GM15510 (cell line): Measurements from ENCODE around the gene TMCC2.

Source experiments
- POLR2A ChIP-seq: IDR thresholded peaks from 3 replicates; pipeline ENCODE4 v1.6.1; 2011; ENCODE audit warnings: borderline replicate concordance; ENCODE audit not compliant: insufficient read length; ENCODE audit errors: extremely low read depth

Gene TMCC2

DNA sequence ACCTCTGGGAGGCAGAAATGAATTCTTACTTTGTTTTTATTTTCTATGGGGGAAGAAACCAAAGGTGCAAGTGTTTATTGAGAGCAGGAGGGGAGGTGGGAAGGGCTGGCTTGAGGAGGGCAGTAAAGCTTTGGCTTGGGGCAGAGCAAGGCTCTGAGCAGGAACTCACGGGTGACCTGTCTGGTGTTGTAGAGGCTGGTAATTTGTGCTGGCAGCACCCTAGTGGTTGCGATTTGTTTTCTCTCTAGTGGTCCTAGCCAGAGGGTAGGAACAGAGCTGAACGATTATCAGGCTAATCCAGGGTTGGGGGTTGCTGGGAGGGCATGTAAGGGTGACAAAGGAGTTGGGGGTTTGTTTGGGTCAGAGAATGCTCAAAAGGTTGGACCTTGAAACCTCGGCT lies 16.6 kb downstream of the TMCC2 start:
- no peak for TF ChIP-seq POLR2A

GRCh38 chr1:205245096-205245495 lies 17.4 kb downstream of the TMCC2 start:
- TF ChIP-seq POLR2A: no peak

GRCh38 chr1:205246351-205247119 lies 18.8 kb downstream of the TMCC2 start:
- TF ChIP-seq POLR2A: no peak

- TF ChIP-seq POLR2A: no peak
Observed at GRCh38 chr1:205247130-205247921, 19.6 kb downstream of the TMCC2 start.

DNA sequence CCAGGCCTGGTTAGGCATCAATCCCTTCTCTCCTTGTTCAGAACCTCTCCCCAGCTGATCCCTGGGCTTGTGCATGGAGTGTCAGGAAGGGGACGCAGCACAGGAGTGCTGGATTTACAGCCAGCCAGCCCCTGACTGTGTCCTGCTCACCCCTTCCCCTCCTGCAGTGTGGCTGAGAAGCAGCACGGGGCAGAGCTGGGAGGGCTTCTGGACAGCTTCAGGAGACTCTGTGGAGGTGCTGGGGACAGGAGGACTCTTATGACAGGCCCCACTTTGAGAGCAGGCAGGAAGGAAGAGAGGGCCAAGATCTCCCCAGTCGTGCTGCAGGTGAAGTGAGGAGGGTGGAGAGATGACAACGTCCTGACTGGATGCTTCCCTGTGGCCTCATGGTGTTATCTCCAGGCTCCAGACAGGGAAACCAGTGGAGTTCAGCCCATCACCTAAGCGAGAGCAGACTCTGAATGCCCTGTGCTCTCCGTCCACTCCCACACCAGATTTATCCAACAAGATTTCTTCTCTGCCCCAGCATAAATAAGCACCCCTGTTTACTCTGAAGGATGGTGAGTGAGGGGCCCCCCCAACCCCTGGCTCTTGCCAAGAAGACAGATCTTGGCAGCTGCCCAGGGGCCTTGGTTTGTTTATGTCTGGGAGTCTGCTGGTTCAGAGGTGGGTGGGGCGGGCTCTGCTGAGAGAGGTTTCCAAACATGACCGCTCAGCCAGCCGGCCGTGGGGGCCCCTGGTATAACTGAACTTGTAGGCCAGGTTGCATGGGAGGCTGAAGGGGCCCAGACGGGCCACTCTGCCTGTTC lies 21.3 kb downstream of the TMCC2 start:
- TF ChIP-seq POLR2A: no peak

DNA sequence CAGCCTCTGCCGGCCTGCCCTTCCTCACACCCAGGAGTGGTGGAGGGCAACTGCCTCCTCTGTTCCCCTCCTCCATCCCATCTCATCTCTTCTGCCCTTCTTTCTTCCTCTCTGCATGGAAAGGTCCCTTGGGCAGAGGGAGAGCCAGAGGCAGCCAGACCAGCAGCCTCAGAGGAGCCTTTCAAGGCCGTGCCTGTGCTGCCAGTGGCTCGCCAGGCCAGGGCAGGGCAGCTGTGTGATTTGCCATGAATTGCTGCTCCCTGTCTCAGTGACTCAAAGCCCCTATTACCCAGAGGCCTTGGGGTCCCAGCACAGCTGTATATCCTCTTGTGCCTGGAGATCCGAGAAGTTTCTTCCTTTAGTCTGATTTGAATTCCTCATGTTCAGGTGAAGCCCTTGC lies 21.9 kb downstream of the TMCC2 start:
- TF ChIP-seq POLR2A: no peak

GRCh38 chr1:205250699-205251098 lies 23.0 kb downstream of the TMCC2 start:
- no peak for TF ChIP-seq POLR2A

- TF ChIP-seq POLR2A: no peak
Observed at GRCh38 chr1:205251576-205251975, 23.8 kb downstream of the TMCC2 start.

- TF ChIP-seq POLR2A: no peak
Observed at GRCh38 chr1:205255941-205256780, 28.4 kb downstream of the TMCC2 start.

DNA sequence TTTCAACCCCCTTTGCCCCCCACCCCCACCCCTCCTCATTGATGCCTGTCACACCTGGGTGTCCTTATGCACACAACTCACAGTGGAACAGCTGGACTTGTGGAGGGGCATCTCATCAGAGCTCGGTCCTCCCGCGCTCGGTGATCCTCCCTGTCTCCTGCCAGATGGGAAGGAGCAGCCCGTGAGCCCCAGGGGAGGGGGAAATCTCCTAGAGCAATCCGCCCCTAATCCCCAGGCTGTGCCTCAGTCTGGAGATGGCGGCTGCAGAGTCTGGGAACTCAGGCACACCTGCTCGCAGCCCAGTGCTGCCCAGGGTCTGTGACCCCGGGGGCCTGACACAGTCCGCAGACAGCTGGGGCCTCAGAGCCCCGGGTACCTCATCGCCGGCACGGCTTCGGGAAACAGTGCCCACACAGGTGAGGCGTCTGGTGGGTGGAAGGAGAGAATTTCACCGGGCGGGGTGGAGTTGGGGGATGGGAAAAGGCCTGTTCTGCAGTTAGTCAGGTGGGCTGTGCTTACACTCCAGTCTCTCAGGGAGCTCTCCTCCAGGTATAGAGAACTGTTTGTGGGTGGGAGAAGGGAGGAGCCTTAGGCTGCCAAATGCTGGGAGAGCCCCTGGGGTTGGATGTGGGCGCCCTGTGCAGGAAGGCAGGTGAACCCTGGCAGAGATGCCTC lies 29.3 kb downstream of the TMCC2 start:
- TF ChIP-seq POLR2A: no peak

DNA sequence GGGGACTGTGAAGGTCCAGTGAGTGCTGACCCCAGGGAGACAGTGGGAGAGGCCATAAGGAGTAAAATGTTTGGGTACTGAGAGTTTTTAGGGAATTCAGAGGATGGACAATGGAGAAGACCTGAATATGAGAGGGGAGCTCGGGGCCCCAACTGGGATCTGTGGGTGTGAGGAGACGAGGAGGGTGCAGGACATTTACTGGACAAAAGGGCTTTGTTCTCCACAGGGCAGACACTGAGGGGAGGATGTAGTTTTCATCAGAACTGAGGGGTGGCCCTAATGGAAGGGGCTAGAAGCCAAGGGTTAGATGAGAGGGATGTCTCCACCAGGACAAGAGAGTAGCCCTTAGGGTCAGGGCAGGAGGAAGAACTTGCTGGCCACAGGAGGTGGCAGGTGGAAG lies 30.0 kb downstream of the TMCC2 start:
- TF ChIP-seq POLR2A: no peak

GRCh38 chr1:205258261-205258691 lies 30.5 kb downstream of the TMCC2 start:
- TF ChIP-seq POLR2A: no peak

DNA sequence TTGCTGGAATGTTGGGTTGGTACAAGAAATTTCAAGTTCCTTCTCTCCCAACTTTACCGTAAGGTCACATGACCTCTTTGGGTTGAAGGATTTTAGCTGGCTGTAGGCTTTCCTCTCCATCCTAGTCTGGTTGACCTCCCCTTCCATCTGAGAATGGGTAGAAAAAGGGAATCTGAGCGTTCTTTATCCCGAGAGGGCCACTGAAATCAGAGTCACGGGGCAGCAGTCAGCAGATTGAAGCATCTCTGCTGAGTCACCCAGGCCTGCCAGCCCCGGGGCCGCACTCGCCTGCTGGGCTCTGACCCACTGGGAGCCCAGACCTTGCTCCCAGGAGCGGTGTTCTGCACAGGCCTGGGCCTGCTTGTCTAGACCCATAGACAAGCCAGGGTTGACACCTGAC lies 31.0 kb downstream of the TMCC2 start:
- TF ChIP-seq POLR2A: no peak
